VCaP (cell line): ENCODE data around the gene DLX6.

Experiments used
- H3K27ac ChIP-seq: fragments of 450-650 bp; 2 replicates; pipeline ENCODE4 v1.5.1; 2017
- CTCF ChIP-seq: fragments of 450-650 bp; conservative IDR thresholded peaks from 2 replicates; pipeline ENCODE4 v1.5.1; 2017; ENCODE audit warnings: mild to moderate bottlenecking, moderate library complexity

The DLX6 gene

DNA sequence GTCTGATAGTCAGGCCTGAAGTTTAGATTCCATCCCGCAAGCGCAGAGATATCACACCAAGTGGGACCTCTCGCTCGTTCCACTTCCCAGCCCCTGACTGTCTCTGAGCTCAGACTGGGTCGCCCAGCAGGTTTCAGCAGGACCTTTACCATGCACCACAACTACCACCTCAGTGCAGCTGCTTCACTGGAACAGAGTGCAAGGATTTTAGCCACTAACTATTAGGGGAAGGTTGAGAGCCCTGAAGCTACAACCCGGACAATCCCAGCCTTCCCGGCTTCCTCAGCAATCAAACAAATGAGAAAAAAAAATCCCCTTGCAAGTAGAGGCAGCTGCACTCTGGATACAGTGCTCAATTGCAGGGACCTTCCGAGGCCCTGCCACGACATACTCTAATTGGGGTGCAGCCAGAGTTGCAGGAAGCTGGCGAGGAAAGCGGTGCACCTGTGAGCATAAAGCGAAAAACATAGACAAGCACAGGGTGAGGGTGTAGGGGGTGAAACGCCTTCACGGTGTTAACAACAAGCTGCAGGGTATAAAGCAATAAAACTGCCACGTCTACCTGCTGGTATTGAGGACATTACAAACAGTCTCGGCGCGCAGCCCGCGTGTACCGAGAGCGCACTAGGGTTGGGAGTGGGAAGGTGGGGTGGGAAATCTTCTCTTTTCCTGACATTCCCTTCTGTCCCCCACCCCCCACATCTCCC is 2.6 kb upstream of the DLX6 start:
- no peak for TF ChIP-seq CTCF
- H3K27ac ChIP-seq = no peak overlapping the region

GRCh38 chr7:97003262-97004246 is 1.8 kb upstream of the DLX6 start:
- no peak overlapping the region for H3K27ac ChIP-seq

DNA sequence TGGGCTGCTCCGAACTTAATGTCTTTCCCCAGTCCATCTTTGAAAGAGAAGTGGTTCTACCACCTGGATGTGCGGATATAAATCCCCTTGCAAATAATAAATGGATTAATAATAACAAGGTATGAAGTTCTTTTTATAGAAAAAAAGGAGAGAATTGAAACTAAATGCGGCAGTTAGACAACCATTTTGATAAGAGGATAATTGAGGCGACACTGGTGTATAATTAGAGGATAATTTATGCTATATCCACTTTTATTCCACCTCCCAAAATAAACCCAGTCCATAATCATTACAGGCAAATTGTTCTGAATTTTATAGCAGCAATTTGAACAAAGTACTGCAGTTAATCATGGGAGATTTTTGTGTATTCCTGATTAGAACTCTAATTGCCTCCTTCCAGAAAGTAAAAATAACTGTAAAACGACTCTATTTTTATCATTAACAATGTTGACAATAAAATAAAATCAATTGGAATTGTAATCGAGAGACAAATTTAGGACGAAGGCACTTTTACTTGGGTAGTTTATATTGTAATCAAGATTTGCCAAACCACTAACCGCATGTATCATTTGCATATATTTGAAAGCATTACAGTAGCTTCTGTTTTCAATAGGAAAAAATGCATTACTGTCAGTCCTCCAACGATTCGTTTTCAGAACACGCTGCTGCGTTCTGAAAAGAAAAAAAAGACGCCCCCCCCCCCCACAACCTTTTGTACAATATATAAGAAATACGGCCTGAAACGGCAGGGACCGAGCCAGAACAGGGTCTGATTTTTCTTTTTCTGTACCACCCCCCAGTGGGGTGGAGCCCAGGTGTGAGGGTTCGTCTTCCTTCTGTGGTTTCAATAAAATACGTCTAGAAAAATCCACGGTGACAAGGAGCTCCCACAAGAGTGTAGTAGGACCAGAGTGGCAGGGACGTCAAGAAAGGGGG is 838 bp upstream of the DLX6 start:
- no peak for TF ChIP-seq CTCF
- peak overlapping the region; percentile 86 for H3K27ac ChIP-seq

More at GRCh38 chr7:97003262-97004246, 1.8 kb upstream of the DLX6 start:
- TF ChIP-seq CTCF = no peak

DNA sequence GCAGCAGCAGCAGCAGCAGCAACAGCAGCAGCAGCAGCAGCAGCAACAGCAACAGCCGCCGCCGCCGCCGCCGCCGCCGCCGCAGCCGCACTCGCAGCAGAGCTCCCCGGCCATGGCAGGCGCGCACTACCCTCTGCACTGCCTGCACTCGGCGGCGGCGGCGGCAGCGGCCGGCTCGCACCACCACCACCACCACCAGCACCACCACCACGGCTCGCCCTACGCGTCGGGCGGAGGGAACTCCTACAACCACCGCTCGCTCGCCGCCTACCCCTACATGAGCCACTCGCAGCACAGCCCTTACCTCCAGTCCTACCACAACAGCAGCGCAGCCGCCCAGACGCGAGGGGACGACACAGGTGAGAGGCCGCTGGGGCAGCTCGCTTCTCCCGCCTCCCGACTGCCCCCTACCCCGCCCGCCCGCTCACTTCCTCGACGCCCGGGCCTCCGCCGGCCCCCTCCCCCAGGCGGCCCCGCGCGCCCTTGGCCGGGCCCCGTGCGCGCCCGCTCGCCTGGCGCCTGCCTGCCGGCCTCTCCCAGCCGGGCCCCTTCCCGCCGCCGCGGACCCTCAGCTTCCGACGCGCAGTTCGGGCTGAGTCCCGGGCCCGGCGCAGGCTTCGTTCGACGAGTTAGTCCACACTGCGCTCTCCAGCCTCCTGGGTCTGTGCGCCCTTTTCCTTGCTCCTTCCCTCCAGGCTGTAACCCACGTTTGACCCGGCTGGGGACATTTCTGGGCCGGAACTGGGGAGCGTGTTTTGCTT is 882 bp downstream of the DLX6 start:
- TF ChIP-seq CTCF = peak; percentile 48; the same call in 1 of the 2 replicates
- peak overlapping the region; percentile 86 for H3K27ac ChIP-seq

GRCh38 chr7:97006816-97007582 is 1.6 kb downstream of the DLX6 start:
- H3K27ac ChIP-seq = peak overlapping the region; percentile 86
- no peak for TF ChIP-seq CTCF

GRCh38 chr7:97007583-97007861 is 2.2 kb downstream of the DLX6 start:
- no peak for TF ChIP-seq CTCF
- no peak overlapping the region for H3K27ac ChIP-seq
